HG03175 (cell line): ENCODE results near the gene RHAG.
"Not testable (repeated sequence)": the region's sequence is repeated elsewhere in the genome, so short reads cannot be mapped to it uniquely, and the experiment has no call there.

Experiments used
- ATAC-seq: cut with Tn5 transposase; IDR thresholded peaks from one replicate; pipeline ENCODE4 v1.9.1; 2021; ENCODE audit warnings: mild to moderate bottlenecking, moderate library complexity; ENCODE audit not compliant: unreplicated experiment

The RHAG gene

GRCh38 chr6:49636713-49637349 lies at the start of gene RHAG:
TSS of gene RHAG (minus strand) at chr6:49636839. CDS start at chr6:49636812, 27 bp downstream.
- ATAC-seq = no peak

- no peak for ATAC-seq
Observed at GRCh38 chr6:49676671-49677281, 40.1 kb upstream of the RHAG start.

- no peak for ATAC-seq
Observed at GRCh38 chr6:49675816-49676215, 39.2 kb upstream of the RHAG start.

DNA sequence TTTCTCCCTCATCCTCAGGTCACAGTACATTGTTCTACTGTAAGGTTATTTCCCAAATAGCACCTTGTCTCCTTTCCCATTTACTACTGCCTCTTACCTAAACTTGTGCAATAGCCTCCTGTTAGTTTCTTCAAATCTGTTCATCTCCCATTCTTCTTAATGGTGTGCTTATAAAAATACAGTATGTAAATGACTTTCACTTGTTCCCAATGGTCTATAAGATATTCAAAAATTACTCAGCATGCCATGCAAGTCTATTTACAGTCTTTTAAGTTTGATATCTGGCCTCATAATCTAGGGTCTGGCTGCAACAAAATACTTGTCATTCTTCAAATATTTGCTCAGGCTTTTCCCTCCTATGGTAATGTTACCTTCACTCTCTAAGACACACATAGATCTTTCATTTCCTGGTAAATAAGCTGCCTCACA lies 31.5 kb upstream of the RHAG start:
- ATAC-seq = no peak

DNA sequence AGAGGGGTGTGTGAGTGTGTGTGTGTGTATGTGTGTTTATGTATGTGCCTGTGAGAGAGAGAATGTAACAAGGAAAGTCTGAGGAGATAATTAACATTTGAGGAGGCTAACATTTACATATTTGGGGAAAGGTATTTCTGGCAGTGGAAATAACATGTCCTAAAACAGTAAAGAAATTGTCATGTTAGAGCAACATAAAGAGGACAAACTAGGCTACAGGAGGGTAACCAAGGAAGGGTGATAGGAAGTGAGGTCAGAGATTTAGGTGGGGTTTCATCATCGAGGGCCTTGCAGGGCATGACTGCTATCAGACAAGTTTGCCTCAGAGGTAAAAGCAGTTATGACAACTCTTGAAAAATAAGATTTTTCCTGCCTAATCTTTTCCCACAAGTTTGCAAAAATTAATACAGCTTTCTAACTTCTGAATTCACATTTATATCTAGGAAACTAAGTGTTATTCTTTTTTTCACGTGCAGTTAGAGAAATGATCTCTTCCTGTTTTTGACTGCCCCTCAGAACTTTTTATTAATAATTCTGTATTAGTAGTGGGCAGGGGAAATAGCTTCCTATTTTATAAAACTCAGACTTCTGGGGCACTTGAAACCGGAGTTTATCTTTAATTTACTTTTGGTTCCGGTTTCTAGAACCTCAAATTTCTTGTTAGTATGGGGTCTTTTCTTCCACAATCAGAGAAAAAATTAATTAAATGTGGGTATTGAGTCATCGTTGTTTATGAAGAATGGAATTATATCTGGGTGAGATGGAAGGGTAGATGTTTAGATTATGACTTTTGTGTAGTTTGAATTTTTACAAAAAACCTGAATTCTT lies 30.5 kb upstream of the RHAG start:
- no peak for ATAC-seq

DNA sequence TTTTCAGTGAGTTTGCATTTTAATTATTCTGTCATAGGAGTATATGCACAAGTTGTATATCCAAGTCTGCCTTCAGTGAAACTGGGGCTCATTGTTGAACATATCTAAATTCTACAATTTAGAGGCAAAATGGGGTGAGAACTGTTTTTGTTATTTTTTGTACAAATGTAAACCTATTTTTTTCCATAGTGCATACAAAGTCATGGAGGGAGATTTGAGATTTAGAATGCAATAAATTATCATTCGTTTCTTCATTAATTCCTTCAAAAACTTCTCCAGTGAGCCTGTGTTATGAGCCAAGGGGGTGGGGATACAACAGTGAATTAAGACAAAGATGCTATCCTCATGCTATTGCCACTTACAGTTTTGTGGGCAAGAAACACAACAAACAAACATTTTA lies 29.8 kb upstream of the RHAG start:
- no peak for ATAC-seq

GRCh38 chr6:49664817-49665216 lies 28.2 kb upstream of the RHAG start:
- no peak for ATAC-seq

GRCh38 chr6:49664054-49664453 lies 27.4 kb upstream of the RHAG start:
- ATAC-seq = not testable (repeated sequence)

- no peak for ATAC-seq
Observed at GRCh38 chr6:49662892-49663261, 26.2 kb upstream of the RHAG start.

DNA sequence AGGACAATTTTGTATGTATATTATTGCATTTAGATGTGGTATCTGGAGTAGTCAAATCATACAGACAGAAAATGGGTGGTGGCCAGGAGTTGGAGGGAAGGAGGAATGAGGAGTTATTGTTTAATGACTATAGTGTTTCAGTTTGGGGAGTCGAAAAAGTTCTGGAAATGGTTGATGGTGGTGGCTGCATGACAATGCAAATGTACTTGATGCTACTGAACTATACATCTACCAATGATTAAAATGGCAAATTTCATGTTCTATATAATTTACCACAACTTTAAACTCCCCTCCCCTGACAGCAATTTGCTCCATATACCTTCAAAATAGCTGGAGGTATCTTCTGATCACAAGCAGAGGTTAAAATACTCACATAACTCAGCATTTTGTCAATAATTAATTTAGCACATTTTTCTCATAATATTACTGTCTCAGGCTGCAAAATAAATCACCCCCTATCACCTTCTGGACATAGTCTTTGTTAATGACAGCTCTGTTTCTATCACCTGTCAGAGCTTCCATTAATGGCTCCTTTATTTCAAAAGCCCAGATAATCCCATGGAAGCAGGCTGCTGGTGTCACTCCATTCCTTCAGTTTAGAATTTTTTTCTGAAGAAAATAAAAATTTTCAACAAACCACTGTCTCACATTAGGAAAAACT lies 25.7 kb upstream of the RHAG start:
- ATAC-seq = no peak

DNA sequence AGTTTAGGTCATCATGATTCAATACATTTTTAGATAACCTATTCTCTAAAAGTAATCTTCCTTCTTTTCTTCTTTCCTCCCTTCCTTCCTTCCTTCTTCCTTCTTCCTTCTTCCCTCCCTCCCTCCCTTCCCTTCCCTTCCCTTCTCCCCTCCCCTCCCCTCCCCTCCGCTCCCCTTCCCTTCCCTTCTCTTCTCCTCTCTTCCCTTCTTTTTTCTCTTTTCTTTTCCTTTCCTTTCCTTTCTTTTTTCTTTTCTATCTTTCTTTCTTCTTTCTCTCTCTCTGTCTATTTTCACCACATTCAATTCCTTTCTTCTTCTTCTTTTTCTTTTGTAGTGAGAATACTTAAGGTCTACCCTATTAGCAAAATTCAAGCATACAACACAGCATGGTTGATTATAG lies 17.3 kb upstream of the RHAG start:
- ATAC-seq = no peak

- ATAC-seq = no peak
Observed at GRCh38 chr6:49653438-49653837, 16.8 kb upstream of the RHAG start.

DNA sequence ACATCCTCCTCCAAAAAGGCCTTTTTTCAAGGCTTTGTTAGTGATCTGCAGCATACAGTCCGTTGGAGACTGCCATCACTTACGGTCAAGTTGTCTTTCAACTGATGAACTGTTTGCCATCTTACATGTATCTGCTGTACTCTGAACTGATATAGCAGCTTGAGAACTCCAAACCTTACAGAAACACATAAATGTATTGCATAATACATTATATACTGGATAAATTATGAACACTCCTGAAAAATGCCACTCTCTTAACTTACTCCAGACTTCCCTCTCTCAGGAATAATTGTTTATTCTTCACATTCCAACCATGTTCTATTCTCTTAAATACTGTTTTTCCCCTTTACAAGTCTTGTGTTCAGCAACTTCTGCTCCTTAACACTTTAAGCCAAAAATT lies 14.6 kb upstream of the RHAG start:
- ATAC-seq = no peak

DNA sequence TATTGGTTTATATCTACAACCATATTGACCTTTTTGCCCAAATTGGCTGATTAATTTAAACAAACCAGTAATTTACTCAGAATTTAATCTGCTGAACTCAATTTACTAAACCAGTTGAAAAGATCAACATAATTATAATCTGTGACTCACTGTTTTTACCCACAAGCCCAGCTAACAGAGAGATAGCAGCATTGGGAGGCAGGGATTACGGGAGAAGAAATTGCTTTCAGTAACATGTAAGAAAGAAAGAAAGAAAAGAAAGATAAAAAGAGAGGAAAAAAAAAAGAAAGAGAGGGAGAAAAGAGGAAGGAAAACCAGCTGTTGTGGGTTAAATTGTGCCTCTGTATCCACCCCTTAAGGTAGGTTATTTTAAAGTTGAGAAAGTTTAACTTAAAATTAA lies 13.3 kb upstream of the RHAG start:
- no peak for ATAC-seq

GRCh38 chr6:49648036-49648435 lies 11.4 kb upstream of the RHAG start:
- ATAC-seq = no peak

GRCh38 chr6:49647476-49647875 lies 10.8 kb upstream of the RHAG start:
- no peak for ATAC-seq

GRCh38 chr6:49646942-49647341 lies 10.3 kb upstream of the RHAG start:
- no peak for ATAC-seq

DNA sequence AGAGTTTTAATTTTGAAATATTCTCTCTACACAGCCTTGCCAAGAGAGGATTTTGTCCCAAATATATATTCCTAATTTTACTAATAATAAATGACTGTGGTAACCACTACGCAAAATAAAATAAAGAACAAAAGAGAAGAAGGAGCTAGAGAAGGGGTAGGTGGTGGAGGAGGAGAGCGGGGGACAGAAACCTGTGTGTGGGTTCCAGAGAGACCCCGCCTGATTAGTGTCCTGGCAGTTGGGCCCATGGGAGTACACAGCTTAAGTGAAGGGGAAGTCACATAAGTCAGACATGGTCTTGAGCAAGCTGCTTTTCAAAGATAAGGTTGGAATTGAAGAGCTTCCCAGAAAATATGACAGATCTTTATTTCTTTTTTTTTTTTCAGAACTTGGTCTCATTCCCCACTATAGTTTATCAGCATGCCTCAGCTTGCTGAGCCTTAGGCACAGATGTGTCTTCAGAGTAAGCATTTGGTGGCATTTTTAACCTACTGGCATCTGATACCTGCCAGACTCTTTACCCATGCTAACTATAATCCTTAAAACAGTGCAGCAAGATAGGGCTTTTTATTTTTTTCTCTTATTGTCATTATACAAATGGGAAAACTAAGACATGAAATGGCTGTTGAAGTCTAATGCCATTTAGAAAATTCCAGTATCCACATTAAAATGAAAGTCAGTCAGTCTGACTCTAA lies 9.6 kb upstream of the RHAG start:
- ATAC-seq = no peak

GRCh38 chr6:49645139-49645538 lies 8.5 kb upstream of the RHAG start:
- ATAC-seq = no peak

- no peak for ATAC-seq
Observed at GRCh38 chr6:49639177-49639817, 2.7 kb upstream of the RHAG start.

DNA sequence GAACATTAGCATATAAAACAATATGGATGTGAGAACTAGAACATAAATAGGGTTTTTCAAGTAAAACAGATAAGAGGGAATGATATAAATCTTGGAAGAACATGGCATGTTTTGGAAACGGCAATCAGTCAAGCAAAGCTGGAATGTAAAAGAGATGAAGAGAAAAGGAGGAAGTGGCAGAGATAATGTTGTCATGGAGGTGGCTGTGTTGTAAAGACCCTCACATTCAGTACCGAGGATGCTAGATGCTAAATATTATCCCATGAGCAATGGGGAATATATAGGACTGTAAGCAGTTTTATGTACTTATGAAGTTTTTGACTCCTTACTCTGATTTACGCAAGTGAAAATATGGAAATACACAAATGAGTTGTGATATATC lies 702 bp upstream of the RHAG start:
- ATAC-seq = no peak
